Natural killer cell (primary cell): ENCODE data around the gene PTPN14. TPM values are rescaled to one million over a fixed set of nuclear protein-coding genes. Genes with fewer than 3 reads are reported as not detected.

Experiments
- ATAC-seq, 3 donors: fragments of 150-1000 bp in 2 of 3; fragments of 200-7000 bp in 1 of 3; cut with Tn5 transposase; 1 replicate in 1 of 3; 2 replicates in 2 of 3; pipeline ENCODE4 v1.10.0; 2021; ENCODE audit warnings: mild to moderate bottlenecking in 2 of 3, moderate library complexity in 2 of 3
- DNase-seq, 2 donors: peaks; one replicate each; pipeline versions ENCODE4 v3.0.0 to v3.0.0-alpha.2; 2013 to 2021; ENCODE audit warnings: mixed read lengths in 1 of 2
- H3K27ac ChIP-seq: one replicate; pipeline ENCODE4 v1.5.1; 2013; ENCODE audit warnings: mild to moderate bottlenecking, low read length
- H3K27me3 ChIP-seq: one replicate; pipeline ENCODE4 v1.6.1; 2013; ENCODE audit warnings: low read length; ENCODE audit not compliant: control insufficient read depth, insufficient read depth
- H3K36me3 ChIP-seq: one replicate; pipeline ENCODE4 v1.6.1; 2013; ENCODE audit warnings: low read length; ENCODE audit not compliant: control insufficient read depth, insufficient read depth
- H3K4me1 ChIP-seq: one replicate; pipeline ENCODE4 v1.6.1; 2013; ENCODE audit warnings: low read length; ENCODE audit not compliant: control insufficient read depth, insufficient read depth
- H3K4me3 ChIP-seq: one replicate; pipeline ENCODE4 v1.5.1; 2013; ENCODE audit warnings: low read length
- H3K9me3 ChIP-seq: one replicate; pipeline ENCODE4 v1.6.1; 2013; ENCODE audit warnings: low read length; ENCODE audit not compliant: control insufficient read depth, insufficient read depth
- H3K27ac Mint-ChIP-seq, 2 donors: one replicate each; pipeline ENCODE4 v1.8.0; 2022; ENCODE audit warnings: mild to moderate bottlenecking in 2 of 2, mixed read lengths in 2 of 2, moderate library complexity in 1 of 2
- H3K27me3 Mint-ChIP-seq, 2 donors: one replicate each; pipeline ENCODE4 v1.8.0; 2022; ENCODE audit warnings: low read depth in 2 of 2, mixed read lengths in 2 of 2
- H3K36me3 Mint-ChIP-seq: one replicate; pipeline ENCODE4 v1.8.0; 2022; ENCODE audit warnings: mixed read lengths
- H3K4me1 Mint-ChIP-seq, 2 donors: one replicate each; pipeline ENCODE4 v1.8.0; 2022; ENCODE audit warnings: mixed read lengths in 2 of 2
- H3K4me3 Mint-ChIP-seq: one replicate; pipeline ENCODE4 v1.8.0; 2022; ENCODE audit warnings: mild to moderate bottlenecking, moderate library complexity, mixed read lengths
- H3K9me3 Mint-ChIP-seq, 2 donors: one replicate each; pipeline ENCODE4 v1.8.0; 2022; ENCODE audit warnings: mixed read lengths in 2 of 2
- WGBS: methylation state at CpG from one replicate; pipeline ENCODE4 v1.1.7; 2013; ENCODE audit warnings: missing lambda C conversion rate; ENCODE audit not compliant: insufficient coverage; 5-methylcytosine and 5-hydroxymethylcytosine counted together
- intact Hi-C: fragments of 100-400 bp; cut with micrococcal nuclease; formaldehyde crosslinking; loops from one replicate; pipeline ENCODE4 v1.14.2; 2022
- total RNA-seq, 4 donors: library from RNA; stranded (reverse); fragments of 120-200 nt in 1 of 4; gene quantifications; one replicate each; pipeline versions ENCODE4 v1.2.3 to v1.2.4, GENCODE V29; 2013 to 2022
- TF ChIP-seq, protein P1 (sequence below): fragments of 200-600 bp; IDR thresholded peaks from one replicate; pipeline ENCODE4 v1.8.0; 2022; ENCODE audit warnings: antibody characterized with exemption

The PTPN14 gene
- total RNA-seq, 3 donors from 2014 or later (not counting 1 experiment from before 2014, with no cell fraction given) = 0.02 TPM; not detected in 2

DNA sequence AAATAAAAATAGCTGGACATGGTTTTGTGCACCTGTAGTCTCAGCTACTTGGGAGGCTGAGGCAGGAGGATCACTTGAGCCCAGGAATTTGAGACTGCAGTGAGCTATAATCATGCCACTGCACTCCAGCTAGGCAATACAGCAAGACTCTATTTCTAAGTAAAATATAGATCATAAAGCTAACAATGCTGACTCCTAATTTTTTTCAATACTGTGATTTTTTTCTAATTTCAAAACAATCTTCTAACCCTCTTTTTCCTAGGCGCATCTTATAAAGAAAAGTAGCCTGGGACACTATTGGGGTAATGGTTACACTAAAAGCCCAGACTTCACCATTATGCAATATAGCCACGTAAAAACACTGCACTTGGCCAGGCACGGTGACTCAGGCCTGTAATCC, 81.3 kb downstream of the PTPN14 start:
- WGBS = 89% methylated on average over 3 of the region's 3 CpGs
- H3K4me1 ChIP-seq = no peaks in the 10 kb centered on the region
- no peak for ATAC-seq
- H3K27ac Mint-ChIP-seq = no peak overlapping the region
- H3K27me3 ChIP-seq = no peaks in the 10 kb centered on the region
- H3K36me3 Mint-ChIP-seq = no peaks in the 10 kb centered on the region
- H3K27me3 Mint-ChIP-seq = peaks cover 8 to 36% of the 10 kb centered on the region in 2 donors
- H3K9me3 Mint-ChIP-seq = no peaks in the 10 kb centered on the region
- TF ChIP-seq, protein P1, sequence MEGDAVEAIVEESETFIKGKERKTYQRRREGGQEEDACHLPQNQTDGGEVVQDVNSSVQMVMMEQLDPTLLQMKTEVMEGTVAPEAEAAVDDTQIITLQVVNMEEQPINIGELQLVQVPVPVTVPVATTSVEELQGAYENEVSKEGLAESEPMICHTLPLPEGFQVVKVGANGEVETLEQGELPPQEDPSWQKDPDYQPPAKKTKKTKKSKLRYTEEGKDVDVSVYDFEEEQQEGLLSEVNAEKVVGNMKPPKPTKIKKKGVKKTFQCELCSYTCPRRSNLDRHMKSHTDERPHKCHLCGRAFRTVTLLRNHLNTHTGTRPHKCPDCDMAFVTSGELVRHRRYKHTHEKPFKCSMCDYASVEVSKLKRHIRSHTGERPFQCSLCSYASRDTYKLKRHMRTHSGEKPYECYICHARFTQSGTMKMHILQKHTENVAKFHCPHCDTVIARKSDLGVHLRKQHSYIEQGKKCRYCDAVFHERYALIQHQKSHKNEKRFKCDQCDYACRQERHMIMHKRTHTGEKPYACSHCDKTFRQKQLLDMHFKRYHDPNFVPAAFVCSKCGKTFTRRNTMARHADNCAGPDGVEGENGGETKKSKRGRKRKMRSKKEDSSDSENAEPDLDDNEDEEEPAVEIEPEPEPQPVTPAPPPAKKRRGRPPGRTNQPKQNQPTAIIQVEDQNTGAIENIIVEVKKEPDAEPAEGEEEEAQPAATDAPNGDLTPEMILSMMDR = no peak
- H3K36me3 ChIP-seq = no peaks in the 10 kb centered on the region
- no peak overlapping the region for H3K27ac ChIP-seq
- intact Hi-C loops = loop anchor here (2.0 kb wide), 1 partner anchor 33 kb away; no protein-coding TSS in a partner anchor
- H3K4me3 ChIP-seq = no peak overlapping the region
- no peak for DNase-seq
- H3K4me3 Mint-ChIP-seq = no peak overlapping the region
- no peaks in the 10 kb centered on the region for H3K9me3 ChIP-seq
- H3K4me1 Mint-ChIP-seq = no peaks in the 10 kb centered on the region

DNA sequence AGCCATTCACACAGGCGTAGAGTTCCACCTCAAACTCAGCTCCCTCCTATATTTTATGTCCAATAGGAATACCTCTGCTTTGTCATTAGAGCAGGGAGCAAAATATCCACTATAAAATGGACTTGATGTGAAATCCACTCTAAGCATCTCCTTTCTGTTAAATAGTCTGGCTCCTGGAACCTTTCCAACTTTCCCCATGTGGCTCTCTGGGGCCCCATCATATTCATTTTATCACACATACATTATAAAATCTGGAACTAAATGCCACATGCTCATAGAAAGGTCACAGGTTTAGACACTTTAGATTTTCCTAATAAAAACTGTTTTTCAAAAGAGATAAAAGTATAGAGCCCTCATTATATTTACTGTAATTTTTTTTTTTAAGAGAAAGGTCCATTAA, 82.1 kb downstream of the PTPN14 start:
- Mint-ChIP-seq H3K4me3 (no peak overlapping the region), H3K36me3 (no peaks in the 10 kb centered on the region), H3K27me3 (peaks cover 8 to 30% of the 10 kb centered on the region in 2 donors), H3K9me3 (no peaks in the 10 kb centered on the region), H3K27ac (no peak overlapping the region), H3K4me1 (no peaks in the 10 kb centered on the region)
- H3K9me3 ChIP-seq = no peaks in the 10 kb centered on the region
- WGBS = 95% methylated on average over 1 of the region's 1 CpG
- DNase-seq = no peak
- no peak overlapping the region for H3K4me3 ChIP-seq
- no peak for ATAC-seq
- H3K27ac ChIP-seq = no peak overlapping the region
- TF ChIP-seq, protein P1 = no peak
- no peaks in the 10 kb centered on the region for H3K36me3 ChIP-seq
- H3K4me1 ChIP-seq = no peaks in the 10 kb centered on the region
- H3K27me3 ChIP-seq = no peaks in the 10 kb centered on the region
- intact Hi-C loops = no loop called here

DNA sequence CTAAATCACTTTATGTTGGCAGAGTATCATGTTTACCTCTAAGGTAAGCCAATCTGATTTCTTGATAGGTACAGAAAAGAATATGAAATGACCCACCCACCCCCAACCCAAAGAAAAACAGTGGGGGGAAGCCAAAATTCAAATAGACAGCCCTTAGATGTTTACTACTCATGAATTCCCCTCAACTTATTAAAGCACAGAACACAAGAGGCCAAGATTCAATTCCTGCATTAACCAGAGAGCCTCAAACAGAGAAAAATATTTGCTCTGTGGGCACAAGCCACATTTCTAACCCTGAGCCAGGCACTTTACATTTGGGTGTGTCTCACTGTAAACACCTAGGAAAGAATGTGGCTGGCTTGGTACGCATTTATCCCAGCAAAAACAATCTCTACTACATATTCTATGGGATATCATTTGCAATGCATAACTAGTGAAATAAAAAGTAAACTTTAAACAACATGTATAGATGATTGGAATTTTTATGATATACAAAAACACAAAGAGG, 84.3 kb downstream of the PTPN14 start:
- no peaks in the 10 kb centered on the region for H3K36me3 Mint-ChIP-seq
- no peak overlapping the region for H3K4me3 Mint-ChIP-seq
- no peaks in the 10 kb centered on the region for H3K9me3 ChIP-seq
- no peaks in the 10 kb centered on the region for H3K4me1 Mint-ChIP-seq
- TF ChIP-seq, protein P1 = no peak
- H3K4me3 ChIP-seq = no peak overlapping the region
- peaks cover 6 to 20% of the 10 kb centered on the region in 2 donors for H3K27me3 Mint-ChIP-seq
- no peaks in the 10 kb centered on the region for H3K4me1 ChIP-seq
- DNase-seq (no peak), ATAC-seq (no peak)
- intact Hi-C loops = no loop called here
- H3K36me3 ChIP-seq = no peaks in the 10 kb centered on the region
- H3K27me3 ChIP-seq = no peaks in the 10 kb centered on the region
- no peaks in the 10 kb centered on the region for H3K9me3 Mint-ChIP-seq
- no peak overlapping the region for H3K27ac ChIP-seq
- no CpG with 5 or more reads among the region's 1 CpG for WGBS
- no peak overlapping the region for H3K27ac Mint-ChIP-seq
